ENCODE results near the gene PPARG.

Gene PPARG

GRCh38 chr3:12394569-12395271 is 105.8 kb downstream of the PPARG start:
- FAIRE-seq (peak; percentile 27), DNase-seq (ENCODE audit: insufficient read length) (no peak)
- TF ChIP-seq POLR2A (IDR thresholded peaks at IDR 0.05; ENCODE audit: low read depth, low read length): no peak
- no peak for TF ChIP-seq TAF1 (IDR thresholded peaks at IDR 0.05; ENCODE audit: borderline replicate concordance, low read depth, low read length)
- TF ChIP-seq POLR2AphosphoS5 (IDR thresholded peaks at IDR 0.05; ENCODE audit: low read depth, low read length): no peak

GRCh38 chr3:12395349-12396012 is 106.6 kb downstream of the PPARG start:
- FAIRE-seq: peak; percentile 88
- TF ChIP-seq POLR2AphosphoS5 (IDR thresholded peaks at IDR 0.05; ENCODE audit: low read depth, low read length): no peak
- TF ChIP-seq POLR2A (IDR thresholded peaks at IDR 0.05; ENCODE audit: low read depth, low read length): no peak
- DNase-seq (ENCODE audit: insufficient read length): peak; percentile 17

- FAIRE-seq: no peak
- no peak for TF ChIP-seq TAF1 (IDR thresholded peaks at IDR 0.05; ENCODE audit: borderline replicate concordance, low read depth, low read length)
- no peak for TF ChIP-seq POLR2AphosphoS5 (IDR thresholded peaks at IDR 0.05; ENCODE audit: low read depth, low read length)
- TF ChIP-seq POLR2A (IDR thresholded peaks at IDR 0.05; ENCODE audit: low read depth, low read length): no peak
- DNase-seq (ENCODE audit: insufficient read length): no peak
These were observed 107.6 kb downstream of the PPARG start for GRCh38 chr3:12396471-12396870.

- FAIRE-seq: no peak
These were observed 110.4 kb downstream of the PPARG start for GRCh38 chr3:12399226-12399625.

GRCh38 chr3:12400616-12401194 is 111.8 kb downstream of the PPARG start:
- TF ChIP-seq POLR2AphosphoS5 (IDR thresholded peaks at IDR 0.05; ENCODE audit: low read depth, low read length) (no peak), POLR2A (IDR thresholded peaks at IDR 0.05; ENCODE audit: low read depth, low read length) (no peak), TAF1 (IDR thresholded peaks at IDR 0.05; ENCODE audit: borderline replicate concordance, low read depth, low read length) (no peak)
- no peak for DNase-seq (ENCODE audit: insufficient read length)
- no peak for FAIRE-seq

More at GRCh38 chr3:12399226-12399625, 110.4 kb downstream of the PPARG start:
- DNase-seq (ENCODE audit: insufficient read length): no peak
- TF ChIP-seq POLR2AphosphoS5 (IDR thresholded peaks at IDR 0.05; ENCODE audit: low read depth, low read length) (no peak), POLR2A (IDR thresholded peaks at IDR 0.05; ENCODE audit: low read depth, low read length) (no peak), TAF1 (IDR thresholded peaks at IDR 0.05; ENCODE audit: borderline replicate concordance, low read depth, low read length) (no peak)

- DNase-seq (ENCODE audit: insufficient read length): no peak
These were observed 112.3 kb downstream of the PPARG start for GRCh38 chr3:12401208-12401607.

GRCh38 chr3:12405432-12406272 is 116.8 kb downstream of the PPARG start:
- DNase-seq (ENCODE audit: insufficient read length): no peak
- FAIRE-seq: no peak
- TF ChIP-seq TAF1 (IDR thresholded peaks at IDR 0.05; ENCODE audit: borderline replicate concordance, low read depth, low read length) (no peak), POLR2A (IDR thresholded peaks at IDR 0.05; ENCODE audit: low read depth, low read length) (no peak), POLR2AphosphoS5 (IDR thresholded peaks at IDR 0.05; ENCODE audit: low read depth, low read length) (no peak)

More at GRCh38 chr3:12401208-12401607, 112.3 kb downstream of the PPARG start:
- no peak for FAIRE-seq
- TF ChIP-seq TAF1 (IDR thresholded peaks at IDR 0.05; ENCODE audit: borderline replicate concordance, low read depth, low read length) (no peak), POLR2AphosphoS5 (IDR thresholded peaks at IDR 0.05; ENCODE audit: low read depth, low read length) (no peak), POLR2A (IDR thresholded peaks at IDR 0.05; ENCODE audit: low read depth, low read length) (no peak)

GRCh38 chr3:12408984-12409683 is 120.3 kb downstream of the PPARG start:
- FAIRE-seq: no peak
- TF ChIP-seq POLR2AphosphoS5 (IDR thresholded peaks at IDR 0.05; ENCODE audit: low read depth, low read length): no peak
- TF ChIP-seq TAF1 (IDR thresholded peaks at IDR 0.05; ENCODE audit: borderline replicate concordance, low read depth, low read length): no peak
- no peak for TF ChIP-seq POLR2A (IDR thresholded peaks at IDR 0.05; ENCODE audit: low read depth, low read length)
- DNase-seq (ENCODE audit: insufficient read length): no peak

GRCh38 chr3:12409684-12410596 is 121.1 kb downstream of the PPARG start:
- FAIRE-seq (no peak), DNase-seq (ENCODE audit: insufficient read length) (no peak)
- TF ChIP-seq TAF1 (IDR thresholded peaks at IDR 0.05; ENCODE audit: borderline replicate concordance, low read depth, low read length) (no peak), POLR2A (IDR thresholded peaks at IDR 0.05; ENCODE audit: low read depth, low read length) (no peak)

- FAIRE-seq: no peak
- TF ChIP-seq POLR2A (IDR thresholded peaks at IDR 0.05; ENCODE audit: low read depth, low read length) (no peak), TAF1 (IDR thresholded peaks at IDR 0.05; ENCODE audit: borderline replicate concordance, low read depth, low read length) (no peak), POLR2AphosphoS5 (IDR thresholded peaks at IDR 0.05; ENCODE audit: low read depth, low read length) (no peak)
- DNase-seq (ENCODE audit: insufficient read length): no peak
These were observed 124.9 kb downstream of the PPARG start for GRCh38 chr3:12413721-12414255.
